NCI-H1694 (cell line): ENCODE data around the gene ADGRV1.
A peak's percentile ranks its signal among the peaks of the same experiment; 100 is the strongest.
"Not testable (repeated sequence)": the region's sequence is repeated elsewhere in the genome, so short reads cannot be mapped to it uniquely, and the experiment has no call there.

ENCODE experiments used
- DNase-seq: peaks from one replicate; lab custom pipeline; 2025; lab: John Stamatoyannopoulos, UW

The ADGRV1 gene

GRCh38 chr5:90822062-90822461, 263.5 kb downstream of the ADGRV1 start:
- not testable (repeated sequence) for DNase-seq

GRCh38 chr5:90824436-90824835, 265.8 kb downstream of the ADGRV1 start:
- DNase-seq, result no peak

GRCh38 chr5:90830058-90830457, 271.5 kb downstream of the ADGRV1 start:
- DNase-seq, result no peak

- DNase-seq, result no peak
Measured at GRCh38 chr5:90833753-90834152, 275.2 kb downstream of the ADGRV1 start.

GRCh38 chr5:90834711-90835110, 276.1 kb downstream of the ADGRV1 start:
- no peak for DNase-seq

GRCh38 chr5:90843443-90843842, 284.8 kb downstream of the ADGRV1 start:
- DNase-seq, result no peak

- no peak for DNase-seq
Measured at GRCh38 chr5:90844931-90845330, 286.3 kb downstream of the ADGRV1 start.

GRCh38 chr5:90845723-90846554, 287.3 kb downstream of the ADGRV1 start:
- no peak for DNase-seq

GRCh38 chr5:90847606-90848005, 289.0 kb downstream of the ADGRV1 start:
- DNase-seq, result not testable (repeated sequence)

- DNase-seq, result no peak
Measured at GRCh38 chr5:90849939-90850338, 291.3 kb downstream of the ADGRV1 start.

- DNase-seq, result no peak
Measured at GRCh38 chr5:90852531-90852930, 293.9 kb downstream of the ADGRV1 start.

- no peak for DNase-seq
Measured at GRCh38 chr5:90853750-90854149, 295.2 kb downstream of the ADGRV1 start.

GRCh38 chr5:90854169-90854568, 295.6 kb downstream of the ADGRV1 start:
- no peak for DNase-seq

- no peak for DNase-seq
Measured at GRCh38 chr5:90855296-90856010, 296.9 kb downstream of the ADGRV1 start.

GRCh38 chr5:90861843-90862586, 303.4 kb downstream of the ADGRV1 start:
- no peak for DNase-seq

- no peak for DNase-seq
Measured at GRCh38 chr5:90865180-90865579, 306.6 kb downstream of the ADGRV1 start.

- peak; percentile 23 for DNase-seq
Measured at GRCh38 chr5:90866333-90866732, 307.7 kb downstream of the ADGRV1 start.

- DNase-seq, result no peak
Measured at GRCh38 chr5:90866915-90867731, 308.5 kb downstream of the ADGRV1 start.

- DNase-seq, result no peak
Measured at GRCh38 chr5:90868799-90869198, 310.2 kb downstream of the ADGRV1 start.

- no peak for DNase-seq
Measured at GRCh38 chr5:90871391-90871991, 312.9 kb downstream of the ADGRV1 start.

- DNase-seq, result no peak
Measured at GRCh38 chr5:90873033-90873517, 314.5 kb downstream of the ADGRV1 start.
